NB4 (cell line): ENCODE data around the gene IGF1R.

Experiments
- CTCF ChIP-seq: IDR thresholded peaks from one replicate; pipeline ENCODE4 v1.5.1; 2012; ENCODE audit warnings: low read depth, low read length
- POLR2A ChIP-seq: IDR thresholded peaks from 2 replicates; pipeline ENCODE4 v1.6.1; 2011; ENCODE audit warnings: mild to moderate bottlenecking; ENCODE audit not compliant: insufficient read length; ENCODE audit errors: extremely low read depth

- TF ChIP-seq CTCF (no peak), POLR2A (no peak)
Observed at GRCh38 chr15:98801234-98801561, 152.9 kb downstream of the IGF1R start.
